MM.1S (cell line): ENCODE measurements around the gene CPSF3.

Experiments
- DNase-seq: peaks from one replicate; pipeline ENCODE4 v3.0.0-alpha.2; 2015
- H2AFZ ChIP-seq: fragments of 300-600 bp; sonication (generic); 2 replicates; pipeline ENCODE4 v1.6.0; 2016; ENCODE audit warnings: antibody characterized with exemption, low read length
- H3F3A ChIP-seq: fragments of 300-600 bp; sonication (generic); 2 replicates; pipeline ENCODE4 v1.6.1; 2016; ENCODE audit warnings: mild to moderate bottlenecking, antibody characterized with exemption, low read length, moderate library complexity, mixed read lengths; ENCODE audit not compliant: insufficient read depth
- H3K27ac ChIP-seq: fragments of 300-600 bp; sonication (generic); 2 replicates; pipeline ENCODE4 v1.5.1; 2016; ENCODE audit warnings: mild to moderate bottlenecking, low read length
- H3K27me3 ChIP-seq: fragments of 300-600 bp; sonication (generic); replicated peaks from 2 replicates; pipeline ENCODE4 v1.6.0; 2016; ENCODE audit warnings: low read length; ENCODE audit not compliant: insufficient read depth
- H3K36me3 ChIP-seq: fragments of 300-600 bp; sonication (generic); replicated peaks from 2 replicates; pipeline ENCODE4 v1.6.1; 2016; ENCODE audit warnings: mild to moderate bottlenecking, low read length, mixed read lengths; ENCODE audit not compliant: insufficient read depth
- H3K4me1 ChIP-seq: fragments of 300-600 bp; sonication (generic); 2 replicates; pipeline ENCODE4 v1.6.1; 2016; ENCODE audit warnings: low read length, mixed read lengths
- H3K4me2 ChIP-seq: fragments of 300-600 bp; sonication (generic); 2 replicates; pipeline ENCODE4 v1.6.0; 2016; ENCODE audit warnings: low read depth, low read length
- H3K4me3 ChIP-seq: fragments of 300-600 bp; sonication (generic); 2 replicates; pipeline ENCODE4 v1.5.1; 2016; ENCODE audit warnings: low read length, mixed read lengths
- H3K79me2 ChIP-seq: fragments of 300-600 bp; sonication (generic); 2 replicates; pipeline ENCODE4 v1.6.1; 2016; ENCODE audit warnings: mixed run types, low read length, mixed read lengths
- H3K9ac ChIP-seq: fragments of 300-600 bp; sonication (generic); 2 replicates; pipeline ENCODE4 v1.6.1; 2016; ENCODE audit warnings: low read length, mixed read lengths
- H3K9me2 ChIP-seq: fragments of 300-600 bp; sonication (generic); replicated peaks from 2 replicates; pipeline ENCODE4 v1.6.1; 2016; ENCODE audit warnings: mild to moderate bottlenecking, low read length, mixed read lengths; ENCODE audit not compliant: insufficient read depth
- H3K9me3 ChIP-seq: fragments of 300-600 bp; sonication (generic); replicated peaks from 2 replicates; pipeline ENCODE4 v1.6.1; 2016; ENCODE audit warnings: mild to moderate bottlenecking, low read length, mixed read lengths; ENCODE audit not compliant: insufficient read depth
- H4K20me1 ChIP-seq: fragments of 300-600 bp; sonication (generic); 2 replicates; pipeline ENCODE4 v1.6.1; 2016; ENCODE audit warnings: mild to moderate bottlenecking, low read length, moderate library complexity, mixed read lengths; ENCODE audit not compliant: insufficient read depth
- EZH2 ChIP-seq: fragments of 300-600 bp; sonication (generic); optimal IDR thresholded peaks from 2 replicates; pipeline ENCODE3; 2017; ENCODE audit warnings: low read depth, mild to moderate bottlenecking, antibody characterized with exemption, low read length, mixed read lengths
- EZH2phosphoT487 ChIP-seq: fragments of 300-600 bp; sonication (generic); IDR thresholded peaks from 2 replicates; pipeline ENCODE4 v1.6.1; 2018; ENCODE audit warnings: antibody characterized with exemption, low read length
- TF ChIP-seq, protein P1 (sequence below): fragments of 300-600 bp; sonication (generic); IDR thresholded peaks from 2 replicates; pipeline ENCODE4 v1.5.1; 2016; ENCODE audit warnings: antibody characterized with exemption, low read length, mixed read lengths

The CPSF3 gene

GRCh38 chr2:9377461-9378097, 45.9 kb upstream of the CPSF3 start:
- H2AFZ ChIP-seq, result no peak overlapping the region

DNA sequence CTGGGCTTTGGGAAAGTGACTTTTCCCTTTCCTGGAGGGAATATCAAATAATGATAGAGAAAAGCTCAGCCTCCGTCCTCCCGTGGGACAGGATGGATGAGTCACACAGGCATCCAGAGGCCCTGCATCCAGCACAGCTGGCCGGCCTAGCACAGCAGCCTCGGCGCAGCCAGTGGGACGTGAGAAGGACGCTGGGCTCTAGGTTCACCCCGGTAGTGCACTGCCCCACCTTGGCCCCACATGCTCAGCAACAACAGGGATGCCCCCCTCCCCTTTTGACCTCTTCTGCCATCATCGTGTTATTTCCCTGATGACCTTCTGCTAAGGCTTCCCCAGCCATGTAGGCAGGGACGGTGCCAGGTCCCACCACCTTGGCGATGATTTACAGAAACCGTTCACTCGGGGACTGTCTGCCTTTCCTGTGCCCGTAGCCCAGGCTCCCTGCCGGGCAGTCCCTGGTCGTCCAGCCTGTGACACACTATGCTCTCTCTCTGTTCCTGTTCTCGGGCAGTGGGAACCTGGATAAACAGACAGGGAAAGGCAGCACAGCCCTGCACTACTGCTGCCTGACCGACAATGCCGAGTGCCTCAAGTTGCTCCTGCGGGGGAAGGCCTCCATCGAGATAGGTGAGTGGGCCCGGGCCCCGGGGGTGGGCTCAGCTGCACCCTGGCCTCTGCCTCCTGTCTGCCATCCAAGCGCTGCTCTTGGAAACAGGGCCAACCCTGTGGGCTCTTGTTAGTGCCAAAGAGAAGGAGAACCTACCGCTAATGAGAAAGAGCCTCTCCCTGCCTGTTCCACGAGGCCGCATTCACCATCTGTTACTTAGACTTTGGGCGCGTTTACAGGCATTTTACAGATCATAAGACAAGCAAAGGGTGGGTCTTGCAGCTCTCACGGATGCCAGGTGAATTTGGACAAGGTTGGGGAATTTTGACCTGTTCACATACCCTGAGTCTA, 44.7 kb upstream of the CPSF3 start:
- Histone ChIP-seq H3K4me3 (no peak overlapping the region), H3K9ac (no peak overlapping the region), H3K9me2 (no peaks in the 10 kb centered on the region), H3F3A (no peaks in the 10 kb centered on the region), H3K79me2 (no peaks in the 10 kb centered on the region), H2AFZ (no peak overlapping the region), H3K36me3 (no peaks in the 10 kb centered on the region), H3K27me3 (no peaks in the 10 kb centered on the region), H3K27ac (no peak overlapping the region), H3K4me2 (no peak overlapping the region), H3K4me1 (no peaks in the 10 kb centered on the region), H3K9me3 (no peaks in the 10 kb centered on the region), H4K20me1 (no peaks in the 10 kb centered on the region)
- TF ChIP-seq, protein P1, sequence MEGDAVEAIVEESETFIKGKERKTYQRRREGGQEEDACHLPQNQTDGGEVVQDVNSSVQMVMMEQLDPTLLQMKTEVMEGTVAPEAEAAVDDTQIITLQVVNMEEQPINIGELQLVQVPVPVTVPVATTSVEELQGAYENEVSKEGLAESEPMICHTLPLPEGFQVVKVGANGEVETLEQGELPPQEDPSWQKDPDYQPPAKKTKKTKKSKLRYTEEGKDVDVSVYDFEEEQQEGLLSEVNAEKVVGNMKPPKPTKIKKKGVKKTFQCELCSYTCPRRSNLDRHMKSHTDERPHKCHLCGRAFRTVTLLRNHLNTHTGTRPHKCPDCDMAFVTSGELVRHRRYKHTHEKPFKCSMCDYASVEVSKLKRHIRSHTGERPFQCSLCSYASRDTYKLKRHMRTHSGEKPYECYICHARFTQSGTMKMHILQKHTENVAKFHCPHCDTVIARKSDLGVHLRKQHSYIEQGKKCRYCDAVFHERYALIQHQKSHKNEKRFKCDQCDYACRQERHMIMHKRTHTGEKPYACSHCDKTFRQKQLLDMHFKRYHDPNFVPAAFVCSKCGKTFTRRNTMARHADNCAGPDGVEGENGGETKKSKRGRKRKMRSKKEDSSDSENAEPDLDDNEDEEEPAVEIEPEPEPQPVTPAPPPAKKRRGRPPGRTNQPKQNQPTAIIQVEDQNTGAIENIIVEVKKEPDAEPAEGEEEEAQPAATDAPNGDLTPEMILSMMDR, result no peak
- TF ChIP-seq EZH2phosphoT487 (no peak), EZH2 (no peak)
- DNase-seq, result no peak

More at GRCh38 chr2:9377461-9378097, 45.9 kb upstream of the CPSF3 start:
- no peak for DNase-seq
- Histone ChIP-seq H4K20me1 (no peaks in the 10 kb centered on the region), H3K79me2 (no peaks in the 10 kb centered on the region), H3K9me3 (no peaks in the 10 kb centered on the region), H3K36me3 (no peaks in the 10 kb centered on the region), H3K4me1 (no peaks in the 10 kb centered on the region), H3K27ac (no peak overlapping the region), H3K4me3 (no peak overlapping the region), H3K9me2 (no peaks in the 10 kb centered on the region), H3F3A (no peaks in the 10 kb centered on the region), H3K4me2 (no peak overlapping the region), H3K27me3 (no peaks in the 10 kb centered on the region), H3K9ac (no peak overlapping the region)
- TF ChIP-seq, protein P1, result no peak
- TF ChIP-seq EZH2 (no peak), EZH2phosphoT487 (no peak)

DNA sequence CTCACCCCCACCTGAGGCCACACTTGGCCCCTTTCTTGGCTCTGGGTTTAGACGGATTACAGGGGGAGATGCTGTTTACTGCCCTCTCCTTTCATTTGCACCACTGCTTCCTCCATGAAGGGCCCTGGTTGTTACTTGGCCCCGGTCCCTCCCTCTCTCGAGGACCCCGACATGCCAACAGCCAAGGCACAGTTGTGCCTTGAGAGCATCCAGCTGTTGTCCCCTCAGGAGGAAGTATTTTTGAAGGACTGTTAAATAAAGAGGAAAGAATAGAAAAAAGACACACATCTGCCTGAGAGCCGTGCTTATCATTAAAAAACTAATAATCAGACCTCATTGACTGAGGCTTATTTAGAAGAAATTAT, 44.1 kb upstream of the CPSF3 start:
- no peaks in the 10 kb centered on the region for H3F3A ChIP-seq

More for the DNA sequence above, 44.1 kb upstream of the CPSF3 start:
- no peak overlapping the region for H3K9ac ChIP-seq
- TF ChIP-seq EZH2, result no peak
- TF ChIP-seq, protein P1, result no peak
- no peak for TF ChIP-seq EZH2phosphoT487
- H3K4me2 ChIP-seq, result no peak overlapping the region
- H2AFZ ChIP-seq, result no peak overlapping the region
- H3K27ac ChIP-seq, result no peak overlapping the region
- no peak overlapping the region for H3K4me3 ChIP-seq
- no peaks in the 10 kb centered on the region for H3K79me2 ChIP-seq
- H4K20me1 ChIP-seq, result no peaks in the 10 kb centered on the region
- no peaks in the 10 kb centered on the region for H3K4me1 ChIP-seq
- H3K9me2 ChIP-seq, result no peaks in the 10 kb centered on the region
- DNase-seq, result no peak
- H3K36me3 ChIP-seq, result no peaks in the 10 kb centered on the region; the same call in 1 of the 2 replicates
- no peaks in the 10 kb centered on the region for H3K27me3 ChIP-seq
- H3K9me3 ChIP-seq, result no peaks in the 10 kb centered on the region
